ENCODE measurements around the gene BCAN. TPM values are rescaled to one million over a fixed set of nuclear protein-coding genes. Genes with fewer than 3 reads are reported as not detected.
"Not testable (repeated sequence)": the region's sequence is repeated elsewhere in the genome, so short reads cannot be mapped to it uniquely, and the experiment has no call there.

BCAN gene
- total RNA-seq, 1 donor from 2014 or later: not detected

GRCh38 chr1:156615946-156616345 is 26.0 kb upstream of the BCAN start:
- DNase-seq (ENCODE audit: low read depth in 2 of 2): no peak

DNA sequence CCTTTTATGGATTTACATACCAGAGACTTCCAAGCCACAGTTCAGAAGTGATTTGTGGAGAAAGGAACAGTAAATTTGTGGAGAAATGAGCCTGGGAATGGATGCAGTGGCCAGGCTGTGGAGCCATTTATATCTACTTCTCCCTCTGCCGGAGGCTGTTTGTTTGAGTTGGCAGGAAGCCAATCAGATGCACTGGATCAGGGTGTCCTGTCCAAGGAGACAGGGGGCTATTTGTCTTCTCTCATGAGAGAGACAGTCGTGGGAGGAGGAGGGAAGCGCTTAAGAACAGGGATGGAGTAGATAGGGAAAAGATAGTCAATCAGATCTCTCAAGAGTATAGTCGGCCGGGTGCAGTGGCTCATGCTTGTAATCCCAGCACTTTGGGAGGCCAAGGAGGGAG is 25.5 kb upstream of the BCAN start:
- peak; percentile 42 to 74 for DNase-seq (ENCODE audit: low read depth in 2 of 2)

GRCh38 chr1:156618853-156619581 is 22.9 kb upstream of the BCAN start, which contains the start of gene HAPLN2:
Gene HAPLN2 (plus strand): TSS chr1:156619415. CDS start chr1:156623491, 4,076 bp downstream.
- DNase-seq (ENCODE audit: low read depth in 2 of 2): peak; percentile 34 to 36

- no peak for DNase-seq (ENCODE audit: low read depth in 2 of 2)
Observed at GRCh38 chr1:156619582-156619955, 22.3 kb upstream of the BCAN start.

DNA sequence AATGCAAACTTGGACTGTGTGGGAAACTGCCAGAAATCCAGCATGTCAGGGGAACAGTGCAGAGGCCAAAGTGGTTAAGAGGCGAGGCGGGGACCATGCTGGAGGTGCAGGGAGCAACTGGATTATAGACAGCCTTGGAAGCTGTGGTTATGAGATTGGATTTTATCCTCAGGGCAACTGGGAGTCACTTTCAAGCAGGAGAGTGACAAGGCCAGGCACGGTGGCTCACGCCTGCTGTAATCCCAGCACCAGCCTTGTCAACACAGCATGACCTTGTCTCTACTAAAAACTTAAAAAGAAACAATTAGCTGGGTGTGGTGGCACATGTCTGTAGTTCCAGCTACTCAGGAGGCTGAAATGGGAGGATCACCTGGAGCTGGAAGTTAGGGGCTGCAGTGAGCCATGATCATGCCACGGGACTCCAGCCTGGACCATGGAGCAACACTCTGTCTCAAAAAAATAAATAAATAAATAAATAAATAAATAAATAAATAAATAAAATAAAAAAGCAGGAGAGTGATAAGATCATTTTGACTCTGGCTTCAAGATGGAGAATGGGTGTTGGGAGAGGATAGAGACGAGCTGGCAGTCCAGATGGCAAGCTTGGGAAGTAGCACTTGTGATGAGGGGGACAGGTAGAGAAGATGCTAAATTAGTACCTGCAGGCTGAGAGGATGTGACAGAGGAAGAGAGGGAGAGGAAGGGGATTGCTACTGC is 19.2 kb upstream of the BCAN start:
- DNase-seq (ENCODE audit: low read depth in 2 of 2): no peak

- peak; percentile 49 to 54 for DNase-seq (ENCODE audit: low read depth in 2 of 2)
Observed at GRCh38 chr1:156623946-156624813, 17.7 kb upstream of the BCAN start.

DNA sequence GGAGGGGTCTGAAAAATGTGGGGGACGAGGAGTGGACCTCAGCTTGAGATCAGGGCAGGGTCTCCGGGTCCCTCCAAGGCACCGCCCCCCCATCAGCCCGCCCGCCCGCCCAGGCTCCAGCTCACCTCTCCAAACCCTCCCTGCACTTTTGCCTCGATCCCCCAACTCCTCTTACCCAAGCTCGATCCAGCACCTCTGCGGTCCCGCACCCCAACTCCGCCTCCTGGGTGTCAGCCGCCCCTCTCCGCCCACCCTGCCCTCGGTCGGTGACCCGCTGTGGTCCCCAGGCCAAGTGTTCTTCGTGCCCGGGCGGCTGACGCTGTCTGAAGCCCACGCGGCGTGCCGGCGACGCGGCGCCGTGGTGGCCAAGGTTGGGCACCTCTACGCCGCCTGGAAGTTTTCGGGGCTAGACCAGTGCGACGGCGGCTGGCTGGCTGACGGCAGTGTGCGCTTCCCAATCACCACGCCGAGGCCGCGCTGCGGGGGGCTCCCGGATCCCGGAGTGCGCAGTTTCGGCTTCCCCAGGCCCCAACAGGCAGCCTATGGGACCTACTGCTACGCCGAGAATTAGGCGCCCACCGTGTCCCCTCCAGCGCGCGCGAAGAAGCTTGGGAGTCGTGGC is 17.0 kb upstream of the BCAN start:
- DNase-seq (ENCODE audit: low read depth in 2 of 2): no peak

DNA sequence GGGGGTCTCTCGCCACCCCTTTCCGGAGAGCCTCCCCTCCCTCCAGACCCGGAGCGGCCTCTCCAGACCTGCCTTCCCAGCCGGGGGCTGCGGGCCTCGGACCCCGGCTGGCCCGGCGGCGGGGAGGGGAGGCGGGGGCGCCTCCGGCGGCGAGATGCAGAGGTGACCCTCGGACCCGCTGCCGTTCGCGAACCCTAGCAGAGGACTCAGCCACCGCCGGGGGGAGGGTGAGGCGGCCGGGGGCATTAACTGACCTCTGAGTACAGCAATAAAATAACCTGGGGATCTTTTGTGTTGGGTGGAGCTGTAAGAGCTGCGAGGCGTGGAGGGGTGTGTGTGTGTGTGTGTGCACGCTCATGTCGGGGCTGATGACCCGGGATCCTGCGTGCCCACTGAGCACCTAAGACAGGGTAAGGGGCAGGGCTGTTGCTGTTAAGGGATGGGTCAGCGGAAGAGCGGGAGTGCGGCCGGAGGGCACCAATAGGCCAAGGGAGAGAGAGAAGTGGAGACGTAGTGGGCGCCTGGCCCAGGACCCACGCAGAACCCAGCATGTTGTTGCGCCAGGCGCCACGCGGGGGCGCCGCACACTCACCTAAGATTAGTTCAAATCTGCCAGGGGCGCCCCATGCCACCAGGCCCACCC is 16.4 kb upstream of the BCAN start:
- DNase-seq (ENCODE audit: low read depth in 2 of 2): peak; percentile 42 to 63

DNA sequence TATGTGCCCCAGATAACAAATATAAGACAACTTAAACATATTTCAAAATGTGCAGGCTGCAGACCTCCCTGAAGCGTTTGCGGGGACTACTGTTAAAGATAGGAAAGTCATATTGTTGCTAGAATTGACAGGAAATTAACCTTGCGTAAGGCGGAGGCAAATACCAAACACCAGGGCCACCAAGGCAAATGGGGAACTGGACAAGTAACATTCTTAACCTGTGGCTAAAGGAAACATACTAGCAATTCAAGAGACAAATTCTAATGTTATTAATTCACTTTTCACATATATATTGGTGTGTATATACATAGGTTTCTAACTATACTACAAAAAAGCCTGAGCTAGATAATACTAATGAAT is 15.9 kb upstream of the BCAN start:
- DNase-seq (ENCODE audit: low read depth in 2 of 2): no peak

DNA sequence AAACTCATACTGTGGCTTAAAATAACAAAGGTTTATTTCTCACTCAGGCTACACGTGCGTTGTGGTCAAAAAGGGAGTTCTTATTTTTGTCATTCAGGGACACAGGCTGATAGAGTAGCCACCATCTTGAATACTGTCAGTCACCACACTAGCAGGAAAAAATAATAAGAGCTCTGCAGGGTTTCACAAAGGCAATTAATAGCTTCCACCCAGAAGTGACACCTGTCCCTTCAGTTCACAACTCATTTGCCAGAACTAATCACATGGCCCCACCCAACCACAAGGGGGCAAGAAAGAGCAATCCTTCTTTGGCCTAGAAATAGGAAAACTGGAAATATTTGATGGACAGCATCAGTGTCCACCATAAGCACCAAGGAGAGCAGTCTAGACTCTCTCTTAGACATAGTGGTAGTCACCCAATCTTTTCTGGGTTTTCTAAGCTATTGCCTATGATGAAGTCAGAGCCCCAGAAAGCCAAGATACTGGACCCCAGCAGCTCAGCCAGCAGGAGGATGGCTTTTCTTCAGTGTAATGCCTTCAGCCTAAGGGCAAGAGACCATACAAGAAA is 14.5 kb upstream of the BCAN start:
- DNase-seq (ENCODE audit: low read depth in 2 of 2): peak; percentile 73 to 77

GRCh38 chr1:156629823-156630449 is 12.0 kb upstream of the BCAN start:
- no peak for DNase-seq (ENCODE audit: low read depth in 2 of 2)

GRCh38 chr1:156631152-156631551 is 10.8 kb upstream of the BCAN start:
- not testable (repeated sequence) for DNase-seq (ENCODE audit: low read depth in 2 of 2)

DNA sequence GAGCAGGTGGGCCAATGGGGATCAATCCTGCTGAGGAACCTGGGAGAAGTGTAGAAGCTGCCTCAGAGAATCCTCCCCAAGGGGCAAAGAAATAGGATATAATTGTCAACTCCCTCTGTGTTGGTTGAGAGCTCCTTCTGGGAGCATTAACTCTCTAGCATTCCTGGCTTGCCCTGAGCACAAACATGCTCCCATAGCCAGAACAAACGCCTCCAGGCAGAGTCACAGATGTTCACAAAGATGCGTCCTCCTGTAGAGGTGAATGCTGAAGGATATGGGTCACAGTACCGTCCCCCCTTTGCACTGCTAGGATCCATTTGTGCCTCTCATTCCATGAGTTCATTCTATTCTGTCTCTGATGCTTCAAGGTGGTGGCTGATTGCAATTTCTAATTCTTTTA is 9.6 kb upstream of the BCAN start:
- DNase-seq (ENCODE audit: low read depth in 2 of 2): no peak

DNA sequence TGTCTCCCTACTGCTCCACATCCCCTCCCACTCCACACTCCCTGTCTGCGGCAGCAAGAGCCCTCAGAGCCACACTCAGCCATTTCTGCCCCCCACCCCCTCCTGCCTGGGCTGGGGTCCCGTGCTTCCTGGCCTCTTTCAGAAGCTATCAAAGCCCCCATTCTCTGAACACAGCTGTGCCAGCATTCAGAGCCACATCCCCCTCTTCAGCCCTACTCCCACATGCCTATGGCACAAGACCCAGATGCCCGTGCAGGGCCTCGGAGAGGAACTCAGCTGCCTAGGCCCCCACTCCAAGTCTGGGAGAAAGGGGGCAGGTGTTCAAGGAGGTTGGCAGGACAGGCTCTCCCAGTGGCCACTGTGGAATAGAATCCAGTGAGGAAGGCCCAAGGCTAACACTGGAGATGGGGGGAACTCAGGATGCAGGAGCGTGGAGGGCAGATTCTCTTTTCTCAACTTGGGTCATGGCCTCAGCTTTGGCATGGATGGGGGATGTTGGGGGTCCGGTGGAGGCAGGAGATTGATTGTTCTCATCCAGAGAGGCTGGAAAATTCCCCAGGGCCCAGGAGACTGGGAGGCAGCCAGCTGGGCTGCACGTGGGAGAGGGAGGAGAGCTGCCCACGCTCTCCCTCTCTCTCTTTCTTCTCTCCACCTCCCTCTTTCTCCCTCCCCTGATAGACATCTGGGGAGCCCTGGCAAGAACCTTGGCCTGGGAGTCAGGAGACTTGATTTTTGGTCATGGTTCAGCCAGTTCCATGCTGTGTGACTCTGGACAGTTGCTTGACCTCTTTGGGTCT is 3.5 kb upstream of the BCAN start:
- no peak for DNase-seq (ENCODE audit: low read depth in 2 of 2)

- DNase-seq (ENCODE audit: low read depth in 2 of 2): no peak
Observed at GRCh38 chr1:156639601-156640101, 2.3 kb upstream of the BCAN start.

DNA sequence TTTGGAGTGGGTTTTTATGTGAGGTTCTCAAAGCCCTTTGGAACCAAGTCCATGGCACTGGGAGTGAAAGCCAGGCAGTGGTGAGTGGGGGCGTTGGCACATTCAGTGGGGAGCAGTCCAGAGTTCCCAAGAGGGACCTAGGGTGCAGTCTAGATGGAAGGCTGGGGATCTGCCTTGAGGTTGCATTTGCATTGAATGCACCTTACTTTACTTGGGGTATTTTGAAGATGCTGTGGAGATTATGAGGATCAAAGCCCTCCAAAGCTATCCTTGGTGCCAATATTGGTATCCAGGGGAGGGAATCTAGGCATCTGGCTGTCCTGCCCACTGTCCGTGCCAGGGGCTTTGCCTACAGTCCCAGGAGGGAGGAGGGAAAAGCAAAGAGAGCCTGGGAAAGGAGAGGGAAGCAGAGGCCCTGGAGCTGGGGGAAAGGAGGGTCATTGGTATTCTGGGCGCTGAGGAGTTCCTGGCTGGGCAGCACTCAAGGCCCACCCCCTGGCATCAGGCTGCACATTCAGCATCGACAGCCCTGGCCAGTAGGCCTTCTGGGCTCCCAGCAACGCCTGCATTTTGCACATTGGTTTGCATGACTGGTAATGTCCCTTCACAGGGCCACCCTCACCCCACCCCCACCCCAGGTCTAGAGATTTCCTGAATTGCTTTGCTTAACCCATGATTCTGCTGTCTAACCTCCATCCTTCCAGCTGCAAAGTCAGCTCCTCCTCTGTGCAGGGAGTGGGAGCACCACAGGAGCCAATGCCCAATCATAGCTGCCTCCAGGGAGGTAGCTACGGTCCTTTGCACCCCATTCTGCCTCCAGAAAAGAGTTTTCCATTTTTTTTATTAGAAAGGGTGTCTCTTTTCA is 843 bp upstream of the BCAN start:
- no peak for DNase-seq (ENCODE audit: low read depth in 2 of 2)

DNA sequence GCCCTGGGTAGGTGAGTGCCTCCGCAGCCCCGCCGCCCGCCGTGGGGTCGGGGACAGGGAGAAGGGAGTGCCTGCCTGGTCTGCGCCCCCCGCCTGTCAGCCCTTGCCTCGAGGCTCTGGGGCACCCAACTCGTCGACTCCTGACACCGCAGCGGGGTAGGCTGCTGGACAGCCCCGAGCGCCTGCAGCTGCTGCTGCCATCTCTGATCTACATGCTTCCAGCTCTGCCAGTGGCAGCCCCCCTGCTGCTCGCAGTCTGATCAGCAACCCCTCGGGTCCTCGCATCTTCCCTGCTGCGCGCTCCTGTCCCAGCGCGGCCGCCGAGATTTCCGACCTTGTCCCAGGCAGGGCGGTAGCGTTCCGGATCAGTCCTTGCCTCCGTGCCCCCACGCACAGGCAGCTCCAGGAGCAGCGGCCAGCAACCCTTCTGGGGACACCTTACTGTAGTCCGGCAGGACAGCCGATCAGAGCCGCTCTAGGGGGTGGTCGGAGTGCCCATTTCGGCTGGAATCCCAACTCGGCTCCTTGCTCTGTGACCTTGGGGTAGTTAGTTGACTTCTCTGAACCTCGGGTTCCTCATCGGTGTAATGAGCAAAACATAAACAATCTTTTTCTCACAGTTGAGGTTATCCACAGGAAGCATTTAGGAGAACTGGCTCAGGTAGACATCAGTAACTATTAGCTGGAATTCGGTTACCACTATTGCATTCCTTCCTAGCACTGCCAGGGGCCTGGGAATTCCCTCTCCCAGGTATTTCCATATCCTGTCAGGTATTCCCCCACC is 540 bp downstream of the BCAN start:
- no peak for DNase-seq (ENCODE audit: low read depth in 2 of 2)
